PC-9 (cell line): ENCODE results near the gene GATA3. TPM values are rescaled to one million over a fixed set of nuclear protein-coding genes. Genes with fewer than 3 reads are reported as not detected.
A peak's percentile ranks its signal among the peaks of the same experiment; 100 is the strongest.

ENCODE experiments used
- BruUV-seq: library from RNA; stranded (reverse); fragments of 400-500 nt; replicated peaks from 2 replicates; lab custom pipeline; 2021; lab: Mats Ljungman, UMichigan
- CTCF ChIA-PET: fragments of 300-600 bp; sonication (Branson Sonifier 250); formaldehyde crosslinking; loops from one replicate; lab custom pipeline; 2022; ENCODE audit warnings: antibody characterized with exemption; lab: Charles Lee
- POLR2A ChIA-PET: fragments of 300-600 bp; sonication (Branson Sonifier 250); formaldehyde crosslinking; loops from one replicate; lab custom pipeline; 2022; ENCODE audit warnings: antibody characterized with exemption; ENCODE audit not compliant: unreplicated experiment; lab: Charles Lee
- DNase-seq, 2 experiments: peaks; one replicate each; pipeline versions ENCODE4 v3.0.0 to v3.0.0-alpha.2; 2015 to 2022; ENCODE audit warnings: mixed read lengths in 1 of 2
- H2AFZ ChIP-seq: fragments of 200-600 bp; sonication (generic); 2 replicates; pipeline ENCODE4 v1.8.1; 2017; ENCODE audit warnings: antibody characterized with exemption
- H3F3A ChIP-seq: fragments of 200-600 bp; sonication (generic); 2 replicates; pipeline ENCODE4 v1.8.1; 2017; ENCODE audit warnings: antibody characterized with exemption, mild to moderate bottlenecking, low read depth; ENCODE audit not compliant: insufficient read depth
- H3K27ac ChIP-seq: fragments of 200-600 bp; sonication (generic); 2 replicates; pipeline ENCODE4 v1.6.1; 2016; ENCODE audit warnings: mixed run types
- H3K27me3 ChIP-seq: fragments of 200-600 bp; sonication (generic); 2 replicates; pipeline ENCODE4 v1.6.1; 2016; ENCODE audit warnings: low read depth, mixed run types; ENCODE audit not compliant: insufficient read depth
- H3K36me3 ChIP-seq: fragments of 200-600 bp; sonication (generic); 2 replicates; pipeline ENCODE4 v1.6.1; 2016; ENCODE audit warnings: low read depth, mixed run types
- H3K4me1 ChIP-seq: fragments of 200-600 bp; sonication (generic); replicated peaks from 2 replicates; pipeline ENCODE4 v1.6.1; 2016; ENCODE audit warnings: mixed run types; ENCODE audit not compliant: insufficient read depth
- H3K4me2 ChIP-seq: fragments of 200-600 bp; sonication (generic); 2 replicates; pipeline ENCODE4 v1.6.1; 2017; ENCODE audit warnings: mixed run types
- H3K4me3 ChIP-seq: fragments of 200-600 bp; sonication (generic); 2 replicates; pipeline ENCODE4 v1.6.1; 2016; ENCODE audit warnings: mixed run types
- H3K79me2 ChIP-seq: fragments of 200-600 bp; sonication (generic); 2 replicates; pipeline ENCODE4 v1.6.1; 2017; ENCODE audit warnings: low read depth, mixed run types
- H3K9me2 ChIP-seq: fragments of 200-600 bp; sonication (generic); 2 replicates; pipeline ENCODE4 v1.8.1; 2017; ENCODE audit warnings: mild to moderate bottlenecking; ENCODE audit not compliant: insufficient read depth
- H3K9me3 ChIP-seq: fragments of 200-600 bp; sonication (generic); 2 replicates; pipeline ENCODE4 v1.8.1; 2016; ENCODE audit warnings: low read depth; ENCODE audit not compliant: insufficient read depth
- H4K20me1 ChIP-seq: fragments of 200-600 bp; sonication (generic); 2 replicates; pipeline ENCODE4 v1.8.1; 2017; ENCODE audit not compliant: insufficient read depth
- CTCF ChIP-seq: fragments of 200-600 bp; sonication (generic); conservative IDR thresholded peaks from 2 replicates; pipeline ENCODE4 v1.6.1; 2017; ENCODE audit warnings: mixed run types, antibody characterized with exemption, mild to moderate bottlenecking, moderate library complexity
- EZH2 ChIP-seq: fragments of 200-600 bp; sonication (generic); IDR thresholded peaks from 2 replicates; pipeline ENCODE4 v1.8.0; 2017; ENCODE audit warnings: antibody characterized with exemption, low read depth
- intact Hi-C: fragments of 100-400 bp; cut with micrococcal nuclease; formaldehyde crosslinking; loops from one replicate; pipeline ENCODE4 v1.10.0; 2022; ENCODE audit not compliant: unreplicated experiment
- total RNA-seq: library from RNA; stranded (reverse); gene quantifications from 2 replicates; pipeline ENCODE4 v1.2.3, GENCODE V29; 2021

GATA3 gene
- total RNA-seq, 1 experiment from 2014 or later = 43.6 TPM

GRCh38 chr10:8066124-8066523 is 11.6 kb downstream of the GATA3 start:
- H3K79me2 ChIP-seq = peaks cover 30% of the 10 kb centered on the region
- POLR2A ChIA-PET = no interaction called here
- BruUV-seq = no TSS peak

GRCh38 chr10:8066797-8067196 is 12.3 kb downstream of the GATA3 start:
- H2AFZ ChIP-seq = no peak overlapping the region
- no peak for DNase-seq
- 0 out of 2 replicates have a peak, but pooled peaks cover 12% of the 10 kb centered on the region for H3K4me1 ChIP-seq
- no peak for TF ChIP-seq EZH2
- TF ChIP-seq CTCF = no peak
- ChIA-PET POLR2A (interaction anchor here (0.6 kb wide), 1 partner anchor 374 kb away, joined by 5 read pairs; no protein-coding TSS in a partner anchor), CTCF (no interaction called here)
- H3K9me2 ChIP-seq = no peaks in the 10 kb centered on the region
- H3K36me3 ChIP-seq = peaks cover 27% of the 10 kb centered on the region; the same call in 1 of the 2 replicates
- H3K4me3 ChIP-seq = no peak overlapping the region
- H3K79me2 ChIP-seq = peaks cover 24% of the 10 kb centered on the region
- H4K20me1 ChIP-seq = no peaks in the 10 kb centered on the region
- H3F3A ChIP-seq = 0 out of 2 replicates have a peak, but pooled peaks cover 4% of the 10 kb centered on the region
- peak overlapping the region; percentile 10; the same call in 1 of the 2 replicates for H3K27ac ChIP-seq
- H3K9me3 ChIP-seq = no peaks in the 10 kb centered on the region
- H3K27me3 ChIP-seq = no peaks in the 10 kb centered on the region
- intact Hi-C loops = loop anchor here (10.0 kb wide), 1 partner anchor 68 kb away; no protein-coding TSS in a partner anchor
- BruUV-seq = no TSS peak
- H3K4me2 ChIP-seq = no peak overlapping the region

More at GRCh38 chr10:8066124-8066523, 11.6 kb downstream of the GATA3 start:
- TF ChIP-seq CTCF (no peak), EZH2 (no peak)
- Histone ChIP-seq H2AFZ (no peak overlapping the region), H3K4me3 (no peak overlapping the region), H3K27ac (peak overlapping the region; percentile 10), H3F3A (0 out of 2 replicates have a peak, but pooled peaks cover 4% of the 10 kb centered on the region), H3K4me1 (0 out of 2 replicates have a peak, but pooled peaks cover 12% of the 10 kb centered on the region), H3K9me2 (no peaks in the 10 kb centered on the region), H3K36me3 (peaks cover 27% of the 10 kb centered on the region; the same call in 1 of the 2 replicates), H4K20me1 (no peaks in the 10 kb centered on the region), H3K27me3 (no peaks in the 10 kb centered on the region), H3K9me3 (no peaks in the 10 kb centered on the region), H3K4me2 (no peak overlapping the region; the same call in 1 of the 2 replicates)
- CTCF ChIA-PET = interaction anchor here (0.7 kb wide), 1 partner anchor 34 kb away, joined by 3 read pairs; no protein-coding TSS in a partner anchor
- DNase-seq = no peak
- intact Hi-C loops = loop anchor here (10.0 kb wide), 1 partner anchor 69 kb away; no protein-coding TSS in a partner anchor

- H3K36me3 ChIP-seq = peaks cover 18% of the 10 kb centered on the region; the same call in 1 of the 2 replicates
- H3K4me2 ChIP-seq = no peak overlapping the region
- no peak for TF ChIP-seq CTCF
- no peak for TF ChIP-seq EZH2
- intact Hi-C loops = loop anchor here (10.0 kb wide), 1 partner anchor 66 kb away; no protein-coding TSS in a partner anchor
- no TSS peak for BruUV-seq
- ChIA-PET POLR2A (no interaction called here), CTCF (no interaction called here)
- H3K27ac ChIP-seq = no peak overlapping the region
- H4K20me1 ChIP-seq = no peaks in the 10 kb centered on the region
- no peak overlapping the region for H2AFZ ChIP-seq
- no peaks in the 10 kb centered on the region for H3K9me3 ChIP-seq
- DNase-seq = no peak
- H3F3A ChIP-seq = 0 out of 2 replicates have a peak, but pooled peaks cover 7% of the 10 kb centered on the region
- no peak overlapping the region for H3K4me3 ChIP-seq
- H3K4me1 ChIP-seq = 0 out of 2 replicates have a peak, but pooled peaks cover 12% of the 10 kb centered on the region
- H3K9me2 ChIP-seq = no peaks in the 10 kb centered on the region
- H3K27me3 ChIP-seq = no peaks in the 10 kb centered on the region
- peaks cover 19% of the 10 kb centered on the region for H3K79me2 ChIP-seq
Observed at GRCh38 chr10:8069108-8069507, 14.6 kb downstream of the GATA3 start.
